A549 (cell line): ENCODE data around the gene ARPC2.
A peak's percentile ranks its signal among the peaks of the same experiment; 100 is the strongest.

Experiments used
- BHLHE40 ChIP-seq: IDR thresholded peaks from 2 replicates; pipeline ENCODE4 v1.6.1; 2012; ENCODE audit warnings: low read depth, low read length, inconsistent platforms
- CEBPB ChIP-seq, 2 experiments: fragments of >200 bp in 1 of 2; sonication (Bioruptor Twin) in 1 of 2; formaldehyde crosslinking in 1 of 2; IDR thresholded peaks; 2 replicates each; pipeline ENCODE4 v1.6.1; 2012 to 2016
- CTCF ChIP-seq: fragments of >200 bp; sonication (Bioruptor Twin); formaldehyde crosslinking; IDR thresholded peaks from 3 replicates; pipeline ENCODE4 v1.5.1; 2016
- EP300 ChIP-seq, 2 experiments: fragments of >200 bp; sonication (Bioruptor Twin); formaldehyde crosslinking; IDR thresholded peaks; 2 replicates in 1 of 2; 3 replicates in 1 of 2; pipeline ENCODE4 v1.6.1; 2016 to 2017
- HMGXB4 ChIP-seq: fragments of 250-450 bp; sonication (Bioruptor Pico); IDR thresholded peaks from 2 replicates; pipeline ENCODE4 v1.5.0; 2021; ENCODE audit warnings: mild to moderate bottlenecking, moderate library complexity, borderline replicate concordance
- JUN ChIP-seq, 2 experiments: fragments of >200 bp; sonication (Bioruptor Twin); formaldehyde crosslinking; IDR thresholded peaks; 2 replicates in 1 of 2; 3 replicates in 1 of 2; pipeline ENCODE4 v1.6.1; 2016 to 2017
- MAX ChIP-seq: IDR thresholded peaks from 2 replicates; pipeline ENCODE4 v1.6.1; 2012
- RAD21 ChIP-seq, 2 experiments: fragments of >200 bp in 1 of 2; sonication (Bioruptor Twin) in 1 of 2; formaldehyde crosslinking in 1 of 2; IDR thresholded peaks in 1 of 2; conservative IDR thresholded peaks in 1 of 2; 2 replicates in 1 of 2; 3 replicates in 1 of 2; pipeline ENCODE4 v1.6.1; 2012 to 2018; ENCODE audit warnings: inconsistent platforms in 1 of 2
- RNF2 ChIP-seq: fragments of 200-600 bp; sonication (generic); IDR thresholded peaks from 2 replicates; pipeline ENCODE4 v1.6.1; 2016; ENCODE audit warnings: low read depth, mild to moderate bottlenecking, antibody characterized with exemption, moderate library complexity, borderline replicate concordance

- no peak for TF ChIP-seq CTCF
- TF ChIP-seq RAD21 (conservative IDR thresholded peaks at IDR 0.05 in 1 of 2, IDR thresholded peaks at IDR 0.05 in 1 of 2), result no peak
- peak; percentile 54 to 90 for TF ChIP-seq CEBPB (IDR thresholded peaks at IDR 0.05)
- TF ChIP-seq RNF2, result no peak
- TF ChIP-seq JUN (IDR thresholded peaks at IDR 0.05), result no peak
- TF ChIP-seq HMGXB4 (CRISPR knock-in tag), result no peak
- no peak for TF ChIP-seq EP300 (IDR thresholded peaks at IDR 0.05)
- TF ChIP-seq MAX, result no peak
- no peak for TF ChIP-seq BHLHE40
Observed at GRCh38 chr2:218228366-218229090, 11.5 kb downstream of the ARPC2 start.
